Measurements from ENCODE around the gene INSRR.

DNA sequence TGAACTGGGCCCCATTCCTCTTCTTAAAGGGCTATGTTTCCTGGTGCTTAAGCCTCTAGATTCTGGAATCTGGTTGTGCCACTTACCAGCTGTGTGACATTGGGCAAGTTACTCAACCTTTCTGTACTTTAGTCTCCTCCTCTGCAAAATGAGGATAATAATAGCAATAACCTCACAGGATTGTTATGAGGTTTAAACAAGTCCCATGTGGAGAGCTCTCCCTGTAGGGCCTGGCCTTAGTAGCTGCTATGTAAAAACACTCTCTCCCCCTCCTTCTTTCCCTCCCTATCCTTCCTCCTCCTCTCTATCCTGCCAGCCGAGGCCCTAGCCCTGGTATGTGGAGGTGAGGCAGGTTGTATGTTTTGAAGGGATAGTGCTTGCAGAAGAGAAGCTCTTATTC is 26.4 kb upstream of the INSRR start:
- TF ChIP-seq TEAD4 (IDR thresholded peaks at IDR 0.05) (no peak), RAD21 (IDR thresholded peaks at IDR 0.05; ENCODE audit: low read depth) (no peak), TAF1 (IDR thresholded peaks at IDR 0.05; ENCODE audit: low read depth) (no peak), EP300 (IDR thresholded peaks at IDR 0.05; ENCODE audit: borderline replicate concordance) (no peak), FOXM1 (IDR thresholded peaks at IDR 0.05; ENCODE audit: borderline replicate concordance, low read depth) (no peak), CEBPB (IDR thresholded peaks at IDR 0.05) (no peak), CREB1 (IDR thresholded peaks at IDR 0.05; ENCODE audit: low read depth) (no peak), YY1 (IDR thresholded peaks at IDR 0.05; ENCODE audit: low read depth) (no peak), TCF12 (IDR thresholded peaks at IDR 0.05; ENCODE audit: low read depth) (no peak), NFIC (IDR thresholded peaks at IDR 0.05) (no peak)
- TF ChIP-seq, protein P1, sequence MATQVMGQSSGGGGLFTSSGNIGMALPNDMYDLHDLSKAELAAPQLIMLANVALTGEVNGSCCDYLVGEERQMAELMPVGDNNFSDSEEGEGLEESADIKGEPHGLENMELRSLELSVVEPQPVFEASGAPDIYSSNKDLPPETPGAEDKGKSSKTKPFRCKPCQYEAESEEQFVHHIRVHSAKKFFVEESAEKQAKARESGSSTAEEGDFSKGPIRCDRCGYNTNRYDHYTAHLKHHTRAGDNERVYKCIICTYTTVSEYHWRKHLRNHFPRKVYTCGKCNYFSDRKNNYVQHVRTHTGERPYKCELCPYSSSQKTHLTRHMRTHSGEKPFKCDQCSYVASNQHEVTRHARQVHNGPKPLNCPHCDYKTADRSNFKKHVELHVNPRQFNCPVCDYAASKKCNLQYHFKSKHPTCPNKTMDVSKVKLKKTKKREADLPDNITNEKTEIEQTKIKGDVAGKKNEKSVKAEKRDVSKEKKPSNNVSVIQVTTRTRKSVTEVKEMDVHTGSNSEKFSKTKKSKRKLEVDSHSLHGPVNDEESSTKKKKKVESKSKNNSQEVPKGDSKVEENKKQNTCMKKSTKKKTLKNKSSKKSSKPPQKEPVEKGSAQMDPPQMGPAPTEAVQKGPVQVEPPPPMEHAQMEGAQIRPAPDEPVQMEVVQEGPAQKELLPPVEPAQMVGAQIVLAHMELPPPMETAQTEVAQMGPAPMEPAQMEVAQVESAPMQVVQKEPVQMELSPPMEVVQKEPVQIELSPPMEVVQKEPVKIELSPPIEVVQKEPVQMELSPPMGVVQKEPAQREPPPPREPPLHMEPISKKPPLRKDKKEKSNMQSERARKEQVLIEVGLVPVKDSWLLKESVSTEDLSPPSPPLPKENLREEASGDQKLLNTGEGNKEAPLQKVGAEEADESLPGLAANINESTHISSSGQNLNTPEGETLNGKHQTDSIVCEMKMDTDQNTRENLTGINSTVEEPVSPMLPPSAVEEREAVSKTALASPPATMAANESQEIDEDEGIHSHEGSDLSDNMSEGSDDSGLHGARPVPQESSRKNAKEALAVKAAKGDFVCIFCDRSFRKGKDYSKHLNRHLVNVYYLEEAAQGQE (IDR thresholded peaks at IDR 0.05; ENCODE audit: low read depth), result no peak
- TF ChIP-seq, protein P2, sequence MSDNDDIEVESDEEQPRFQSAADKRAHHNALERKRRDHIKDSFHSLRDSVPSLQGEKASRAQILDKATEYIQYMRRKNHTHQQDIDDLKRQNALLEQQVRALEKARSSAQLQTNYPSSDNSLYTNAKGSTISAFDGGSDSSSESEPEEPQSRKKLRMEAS (IDR thresholded peaks at IDR 0.05), result no peak
- TF ChIP-seq, protein P3, sequence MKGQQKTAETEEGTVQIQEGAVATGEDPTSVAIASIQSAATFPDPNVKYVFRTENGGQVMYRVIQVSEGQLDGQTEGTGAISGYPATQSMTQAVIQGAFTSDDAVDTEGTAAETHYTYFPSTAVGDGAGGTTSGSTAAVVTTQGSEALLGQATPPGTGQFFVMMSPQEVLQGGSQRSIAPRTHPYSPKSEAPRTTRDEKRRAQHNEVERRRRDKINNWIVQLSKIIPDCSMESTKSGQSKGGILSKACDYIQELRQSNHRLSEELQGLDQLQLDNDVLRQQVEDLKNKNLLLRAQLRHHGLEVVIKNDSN (IDR thresholded peaks at IDR 0.05), result no peak
